Measurements from ENCODE around the gene CACFD1.

The CACFD1 gene

DNA sequence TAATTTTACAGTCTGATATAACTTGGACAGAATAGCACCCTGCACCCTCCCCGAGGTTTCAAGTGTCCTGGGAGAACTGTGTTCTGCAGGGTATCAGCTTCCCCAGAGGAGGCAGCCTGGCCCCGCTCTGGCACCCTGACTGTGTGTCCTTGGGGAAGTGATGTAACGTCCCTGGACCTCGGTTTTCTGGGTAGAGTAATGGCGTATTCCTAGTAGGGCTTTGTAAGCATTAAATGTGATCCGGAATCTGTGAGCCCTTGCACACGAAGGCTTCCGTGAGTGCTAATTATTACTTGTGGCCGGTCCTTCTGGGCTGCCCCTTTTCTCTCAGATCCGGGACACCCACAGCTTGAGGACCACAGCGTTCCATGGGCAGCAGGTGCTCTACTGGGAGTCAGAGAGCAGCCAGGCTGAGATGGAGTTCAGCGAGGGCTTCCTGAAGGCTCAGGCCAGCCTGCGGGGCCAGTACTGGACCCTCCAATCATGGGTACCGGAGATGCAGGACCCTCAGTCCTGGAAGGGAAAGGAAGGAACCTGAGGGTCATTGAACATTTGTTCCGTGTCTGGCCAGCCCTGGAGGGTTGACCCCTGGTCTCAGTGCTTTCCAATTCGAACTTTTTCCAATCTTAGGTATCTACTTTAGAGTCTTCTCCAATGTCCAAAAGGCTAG lies 1.0 kb upstream of the CACFD1 start:
- CTCF ChIA-PET, result interaction anchor here (0.8 to 1.8 kb wide), 10 partner anchors 7 to 437 kb away, joined by 3 to 7 read pairs (median 4); no protein-coding TSS in a partner anchor
- Histone ChIP-seq H3K9me3 (ENCODE audit: control insufficient read depth, insufficient read depth, low read depth, low read length) (no peaks in the 10 kb centered on the region), H3K36me3 (ENCODE audit: control insufficient read depth in 2 of 2, insufficient read depth in 1 of 2, low read length in 2 of 2) (peaks cover 0 to 7% of the 10 kb centered on the region in 2 experiments; a peak in 1 of 3 replicates), H3K4me1 (ENCODE audit: control insufficient read depth, insufficient read depth, low read length) (no peaks in the 10 kb centered on the region), H3K27ac (ENCODE audit: extremely low read depth, low read depth, low read length) (no peak overlapping the region), H3K4me3 (ENCODE audit: low read depth, low read length) (no peak overlapping the region; the same call in 1 of the 2 replicates)
- no peak for TF ChIP-seq ZNF560 (tag by site-specific recombination; IDR thresholded peaks at IDR 0.05; ENCODE audit: borderline replicate concordance)
- POLR2A ChIA-PET, result interaction anchor here (0.5 to 2.0 kb wide), 32 partner anchors 8 to 428 kb away, joined by 3 to 28 read pairs (median 5); partner anchors contain the start of genes ADAMTS13, GTF3C5, MED22 and REXO4

DNA sequence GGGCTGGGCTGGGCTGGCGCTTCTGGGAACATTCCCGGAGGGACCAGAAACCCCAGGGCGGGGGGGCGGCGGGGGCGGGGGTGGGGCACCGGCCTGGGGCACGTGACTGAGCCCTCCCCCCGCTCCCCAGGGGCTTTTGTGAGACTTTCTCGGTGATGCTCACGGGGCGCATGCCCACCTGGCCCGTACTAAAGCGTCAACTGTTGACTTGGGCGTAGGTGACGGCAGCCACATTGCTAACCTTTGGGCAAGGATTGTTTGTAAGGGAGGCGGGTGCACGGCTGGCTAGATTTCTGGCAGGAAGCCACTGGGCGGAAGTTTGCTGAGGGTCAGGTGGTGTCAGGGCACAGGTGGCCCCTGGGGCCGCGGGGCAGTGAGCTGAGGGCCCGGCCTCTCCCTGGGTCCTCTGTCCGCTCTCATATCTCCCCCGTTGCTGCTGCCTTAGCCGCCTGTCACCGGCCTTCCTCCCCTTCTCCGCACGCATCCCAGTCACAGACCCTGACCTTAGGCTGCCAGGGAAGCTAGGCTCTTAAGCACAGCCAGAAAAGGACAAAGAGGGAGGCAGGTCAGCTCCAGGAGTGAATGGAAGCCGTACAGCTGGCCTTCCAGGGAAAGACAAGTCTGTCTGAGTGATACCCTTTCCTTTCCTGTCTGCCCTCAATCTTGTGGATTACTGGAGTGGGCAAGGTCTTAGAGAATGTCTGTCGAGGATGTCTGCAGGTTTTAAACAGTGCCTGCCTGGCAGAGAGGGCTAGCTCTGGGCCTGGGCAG lies 812 bp downstream of the CACFD1 start:
- ChIA-PET POLR2A (interaction anchor here (0.8 to 2.0 kb wide), 11 partner anchors 17 to 430 kb away, joined by 3 to 28 read pairs (median 10); partner anchors contain the start of genes GTF3C5, MED22, REXO4 and RPL7A), CTCF (interaction anchor here (0.6 to 1.9 kb wide), 6 partner anchors 14 to 527 kb away, joined by 3 to 5 read pairs (median 3); no protein-coding TSS in a partner anchor)
- Histone ChIP-seq H3K4me1 (ENCODE audit: control insufficient read depth, insufficient read depth, low read length) (no peaks in the 10 kb centered on the region), H3K9me3 (ENCODE audit: control insufficient read depth, insufficient read depth, low read depth, low read length) (no peaks in the 10 kb centered on the region), H3K4me3 (ENCODE audit: low read depth, low read length) (peak overlapping the region; percentile 86), H3K27ac (ENCODE audit: extremely low read depth, low read depth, low read length) (peak overlapping the region; percentile 92; the same call in 1 of the 2 replicates), H3K36me3 (ENCODE audit: control insufficient read depth in 2 of 2, insufficient read depth in 1 of 2, low read length in 2 of 2) (peaks cover 0 to 15% of the 10 kb centered on the region in 2 experiments; a peak in 1 of 3 replicates)
- TF ChIP-seq, protein P1, sequence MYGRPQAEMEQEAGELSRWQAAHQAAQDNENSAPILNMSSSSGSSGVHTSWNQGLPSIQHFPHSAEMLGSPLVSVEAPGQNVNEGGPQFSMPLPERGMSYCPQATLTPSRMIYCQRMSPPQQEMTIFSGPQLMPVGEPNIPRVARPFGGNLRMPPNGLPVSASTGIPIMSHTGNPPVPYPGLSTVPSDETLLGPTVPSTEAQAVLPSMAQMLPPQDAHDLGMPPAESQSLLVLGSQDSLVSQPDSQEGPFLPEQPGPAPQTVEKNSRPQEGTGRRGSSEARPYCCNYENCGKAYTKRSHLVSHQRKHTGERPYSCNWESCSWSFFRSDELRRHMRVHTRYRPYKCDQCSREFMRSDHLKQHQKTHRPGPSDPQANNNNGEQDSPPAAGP (tag by site-specific recombination; IDR thresholded peaks at IDR 0.05), result 0 out of 2 replicates have a peak, but pooled peaks have one; percentile 31
- peak; percentile 83 for TF ChIP-seq SCRT2 (tag by site-specific recombination; IDR thresholded peaks at IDR 0.05)
- 0 out of 2 replicates have a peak, but pooled peaks have one; percentile 5 for TF ChIP-seq SP2 (tag by site-specific recombination; IDR thresholded peaks at IDR 0.05)
- TF ChIP-seq ZNF473 (tag by site-specific recombination; IDR thresholded peaks at IDR 0.05), result no peak
- no peak for TF ChIP-seq ZNF654 (tag by site-specific recombination; IDR thresholded peaks at IDR 0.05; ENCODE audit: low read depth)
- TF ChIP-seq ZNF571 (tag by site-specific recombination; IDR thresholded peaks at IDR 0.05), result no peak
- TF ChIP-seq, protein P2, sequence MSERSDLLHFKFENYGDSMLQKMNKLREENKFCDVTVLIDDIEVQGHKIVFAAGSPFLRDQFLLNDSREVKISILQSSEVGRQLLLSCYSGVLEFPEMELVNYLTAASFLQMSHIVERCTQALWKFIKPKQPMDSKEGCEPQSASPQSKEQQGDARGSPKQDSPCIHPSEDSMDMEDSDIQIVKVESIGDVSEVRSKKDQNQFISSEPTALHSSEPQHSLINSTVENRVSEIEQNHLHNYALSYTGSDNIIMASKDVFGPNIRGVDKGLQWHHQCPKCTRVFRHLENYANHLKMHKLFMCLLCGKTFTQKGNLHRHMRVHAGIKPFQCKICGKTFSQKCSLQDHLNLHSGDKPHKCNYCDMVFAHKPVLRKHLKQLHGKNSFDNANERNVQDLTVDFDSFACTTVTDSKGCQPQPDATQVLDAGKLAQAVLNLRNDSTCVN (tag by site-specific recombination; optimal IDR thresholded peaks at IDR 0.05), result no peak
- TF ChIP-seq ZNF10 (tag by site-specific recombination; IDR thresholded peaks at IDR 0.05), result peak; percentile 67; the same call in 1 of the 2 replicates
- TF ChIP-seq, protein P3, sequence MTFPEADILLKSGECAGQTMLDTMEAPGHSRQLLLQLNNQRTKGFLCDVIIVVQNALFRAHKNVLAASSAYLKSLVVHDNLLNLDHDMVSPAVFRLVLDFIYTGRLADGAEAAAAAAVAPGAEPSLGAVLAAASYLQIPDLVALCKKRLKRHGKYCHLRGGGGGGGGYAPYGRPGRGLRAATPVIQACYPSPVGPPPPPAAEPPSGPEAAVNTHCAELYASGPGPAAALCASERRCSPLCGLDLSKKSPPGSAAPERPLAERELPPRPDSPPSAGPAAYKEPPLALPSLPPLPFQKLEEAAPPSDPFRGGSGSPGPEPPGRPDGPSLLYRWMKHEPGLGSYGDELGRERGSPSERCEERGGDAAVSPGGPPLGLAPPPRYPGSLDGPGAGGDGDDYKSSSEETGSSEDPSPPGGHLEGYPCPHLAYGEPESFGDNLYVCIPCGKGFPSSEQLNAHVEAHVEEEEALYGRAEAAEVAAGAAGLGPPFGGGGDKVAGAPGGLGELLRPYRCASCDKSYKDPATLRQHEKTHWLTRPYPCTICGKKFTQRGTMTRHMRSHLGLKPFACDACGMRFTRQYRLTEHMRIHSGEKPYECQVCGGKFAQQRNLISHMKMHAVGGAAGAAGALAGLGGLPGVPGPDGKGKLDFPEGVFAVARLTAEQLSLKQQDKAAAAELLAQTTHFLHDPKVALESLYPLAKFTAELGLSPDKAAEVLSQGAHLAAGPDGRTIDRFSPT (tag by site-specific recombination; IDR thresholded peaks at IDR 0.05), result 0 out of 2 replicates have a peak, but pooled peaks have one; percentile 36
- TF ChIP-seq ZNF830 (tag by site-specific recombination; IDR thresholded peaks at IDR 0.05; ENCODE audit: low read depth), result no peak
- 0 out of 2 replicates have a peak, but pooled peaks have one; percentile 3 for TF ChIP-seq ZNF660 (tag by site-specific recombination; IDR thresholded peaks at IDR 0.05)
- TF ChIP-seq, protein P4, sequence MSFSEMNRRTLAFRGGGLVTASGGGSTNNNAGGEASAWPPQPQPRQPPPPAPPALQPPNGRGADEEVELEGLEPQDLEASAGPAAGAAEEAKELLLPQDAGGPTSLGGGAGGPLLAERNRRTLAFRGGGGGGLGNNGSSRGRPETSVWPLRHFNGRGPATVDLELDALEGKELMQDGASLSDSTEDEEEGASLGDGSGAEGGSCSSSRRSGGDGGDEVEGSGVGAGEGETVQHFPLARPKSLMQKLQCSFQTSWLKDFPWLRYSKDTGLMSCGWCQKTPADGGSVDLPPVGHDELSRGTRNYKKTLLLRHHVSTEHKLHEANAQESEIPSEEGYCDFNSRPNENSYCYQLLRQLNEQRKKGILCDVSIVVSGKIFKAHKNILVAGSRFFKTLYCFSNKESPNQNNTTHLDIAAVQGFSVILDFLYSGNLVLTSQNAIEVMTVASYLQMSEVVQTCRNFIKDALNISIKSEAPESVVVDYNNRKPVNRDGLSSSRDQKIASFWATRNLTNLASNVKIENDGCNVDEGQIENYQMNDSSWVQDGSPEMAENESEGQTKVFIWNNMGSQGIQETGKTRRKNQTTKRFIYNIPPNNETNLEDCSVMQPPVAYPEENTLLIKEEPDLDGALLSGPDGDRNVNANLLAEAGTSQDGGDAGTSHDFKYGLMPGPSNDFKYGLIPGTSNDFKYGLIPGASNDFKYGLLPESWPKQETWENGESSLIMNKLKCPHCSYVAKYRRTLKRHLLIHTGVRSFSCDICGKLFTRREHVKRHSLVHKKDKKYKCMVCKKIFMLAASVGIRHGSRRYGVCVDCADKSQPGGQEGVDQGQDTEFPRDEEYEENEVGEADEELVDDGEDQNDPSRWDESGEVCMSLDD (tag by site-specific recombination; IDR thresholded peaks at IDR 0.05), result no peak
- TF ChIP-seq KLF16 (tag by site-specific recombination; IDR thresholded peaks at IDR 0.05), result no peak
- TF ChIP-seq KLF8 (tag by site-specific recombination; IDR thresholded peaks at IDR 0.05), result no peak
- TF ChIP-seq TRIM28 (IDR thresholded peaks at IDR 0.05; ENCODE audit: borderline replicate concordance, low read length), result no peak
- TF ChIP-seq ZNF292 (tag by site-specific recombination; IDR thresholded peaks at IDR 0.05; ENCODE audit: borderline replicate concordance, low read depth), result no peak
- peak; percentile 62 for TF ChIP-seq KLF1 (tag by site-specific recombination; IDR thresholded peaks at IDR 0.05)
- TF ChIP-seq ZBTB48 (tag by site-specific recombination; IDR thresholded peaks at IDR 0.05), result 0 out of 2 replicates have a peak, but pooled peaks have one; percentile 27
- 0 out of 2 replicates have a peak, but pooled peaks have one; percentile 23 for TF ChIP-seq ZNF366 (tag by site-specific recombination; conservative IDR thresholded peaks at IDR 0.05)
